ENCODE data around the gene SLC22A5.

The SLC22A5 gene

DNA sequence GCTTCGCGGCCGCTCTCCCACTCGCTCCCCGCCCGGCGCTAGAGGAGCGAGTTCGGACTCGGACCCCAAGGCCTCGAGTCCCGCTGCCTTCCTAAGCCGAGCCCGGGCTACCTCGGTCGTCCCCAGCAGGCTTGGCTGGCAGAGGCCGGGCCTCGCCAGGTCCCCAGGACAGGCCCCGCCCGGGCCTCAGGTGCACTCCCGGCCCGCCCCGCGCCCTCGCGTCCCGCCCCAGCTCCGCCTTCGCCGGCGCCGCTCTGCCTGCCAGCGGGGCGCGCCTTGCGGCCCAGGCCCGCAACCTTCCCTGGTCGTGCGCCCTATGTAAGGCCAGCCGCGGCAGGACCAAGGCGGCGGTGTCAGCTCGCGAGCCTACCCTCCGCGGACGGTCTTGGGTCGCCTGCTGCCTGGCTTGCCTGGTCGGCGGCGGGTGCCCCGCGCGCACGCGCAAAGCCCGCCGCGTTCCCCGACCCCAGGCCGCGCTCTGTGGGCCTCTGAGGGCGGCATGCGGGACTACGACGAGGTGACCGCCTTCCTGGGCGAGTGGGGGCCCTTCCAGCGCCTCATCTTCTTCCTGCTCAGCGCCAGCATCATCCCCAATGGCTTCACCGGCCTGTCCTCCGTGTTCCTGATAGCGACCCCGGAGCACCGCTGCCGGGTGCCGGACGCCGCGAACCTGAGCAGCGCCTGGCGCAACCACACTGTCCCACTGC, at the start of gene SLC22A5:
TSS of gene SLC22A5 (plus strand) at position 237 of the 707 bp plus-strand sequence. CDS start at position 500, 263 bp downstream.
- no peak for TF ChIP-seq GATA1 (IDR thresholded peaks at IDR 0.05; ENCODE audit: low read depth, low read length)
- TF ChIP-seq POLR2A (IDR thresholded peaks at IDR 0.05; ENCODE audit: low read length): peak; percentile 66
- peak; percentile 79 to 82 for DNase-seq

DNA sequence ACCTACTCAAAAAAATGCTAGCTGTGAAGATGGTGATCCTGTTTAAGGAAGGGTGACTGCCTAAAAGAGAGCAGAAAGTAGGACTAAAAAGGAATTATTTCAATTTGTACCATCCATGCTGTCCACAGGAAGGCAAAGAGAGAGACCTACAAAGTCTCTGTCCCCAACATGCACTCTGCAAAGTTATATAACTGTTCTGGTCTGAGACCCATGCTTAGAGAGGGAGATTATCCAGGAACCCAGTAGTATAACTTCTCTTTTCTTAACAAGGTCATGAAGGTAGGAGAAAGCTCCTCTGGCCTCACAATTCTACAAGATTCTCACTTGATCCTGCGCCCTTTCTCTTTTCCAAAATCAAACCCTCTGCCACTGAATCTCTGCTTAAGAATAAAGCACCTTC, 49.5 kb upstream of the SLC22A5 start:
- TF ChIP-seq GATA1 (IDR thresholded peaks at IDR 0.05; ENCODE audit: low read depth, low read length) (no peak), POLR2A (IDR thresholded peaks at IDR 0.05; ENCODE audit: low read length) (no peak)
- DNase-seq: no peak

- TF ChIP-seq GATA1 (IDR thresholded peaks at IDR 0.05; ENCODE audit: low read depth, low read length): no peak
- TF ChIP-seq POLR2A (IDR thresholded peaks at IDR 0.05; ENCODE audit: low read length): no peak
- DNase-seq: no peak
Measured at GRCh38 chr5:132321109-132321721, 48.3 kb upstream of the SLC22A5 start.

DNA sequence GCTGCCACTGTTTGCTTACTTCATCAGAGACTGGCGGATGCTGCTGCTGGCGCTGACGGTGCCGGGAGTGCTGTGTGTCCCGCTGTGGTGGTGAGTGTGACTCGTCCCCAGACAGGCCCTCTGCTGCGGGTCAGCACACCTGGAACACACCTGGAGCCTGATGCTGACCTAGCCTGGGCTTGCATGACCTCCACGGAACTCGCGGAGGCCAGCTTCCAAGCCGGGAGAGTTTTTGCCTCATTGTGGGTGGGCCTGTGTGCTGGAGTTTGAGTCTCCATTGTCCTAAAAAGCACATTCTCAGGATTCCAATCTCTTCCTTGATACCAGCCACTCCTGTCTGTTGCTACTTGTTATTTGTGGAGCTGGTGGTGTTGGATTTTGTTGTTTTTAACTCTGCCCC, 47.2 kb upstream of the SLC22A5 start:
- TF ChIP-seq GATA1 (IDR thresholded peaks at IDR 0.05; ENCODE audit: low read depth, low read length) (no peak), POLR2A (IDR thresholded peaks at IDR 0.05; ENCODE audit: low read length) (no peak)
- no peak for DNase-seq

DNA sequence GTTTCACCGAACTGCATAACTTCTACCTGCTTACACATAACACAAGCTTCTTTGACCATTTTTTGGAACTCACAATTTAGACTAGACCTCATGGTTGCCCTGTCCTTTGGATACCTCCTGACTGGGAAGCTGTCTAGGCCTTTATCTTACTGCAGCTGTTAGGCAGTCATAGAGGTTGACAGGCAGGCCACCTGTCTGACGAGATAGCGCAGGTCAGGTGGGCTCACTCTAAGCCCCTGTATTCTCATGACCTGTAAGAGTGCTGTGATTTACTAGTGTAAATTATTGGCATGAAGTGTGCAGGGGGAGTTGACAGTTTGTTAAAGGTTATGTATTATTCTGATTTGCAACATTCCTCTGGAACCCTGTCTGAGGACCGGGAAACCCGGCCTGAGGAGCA, 46.3 kb upstream of the SLC22A5 start:
- DNase-seq: peak in 1 of 2 experiments; percentile 36
- no peak for TF ChIP-seq POLR2A (IDR thresholded peaks at IDR 0.05; ENCODE audit: low read length)
- TF ChIP-seq GATA1 (IDR thresholded peaks at IDR 0.05; ENCODE audit: low read depth, low read length): no peak

- TF ChIP-seq POLR2A (IDR thresholded peaks at IDR 0.05; ENCODE audit: low read length) (no peak), GATA1 (IDR thresholded peaks at IDR 0.05; ENCODE audit: low read depth, low read length) (no peak)
- DNase-seq: no peak
Measured at GRCh38 chr5:132325691-132326090, 43.8 kb upstream of the SLC22A5 start.

DNA sequence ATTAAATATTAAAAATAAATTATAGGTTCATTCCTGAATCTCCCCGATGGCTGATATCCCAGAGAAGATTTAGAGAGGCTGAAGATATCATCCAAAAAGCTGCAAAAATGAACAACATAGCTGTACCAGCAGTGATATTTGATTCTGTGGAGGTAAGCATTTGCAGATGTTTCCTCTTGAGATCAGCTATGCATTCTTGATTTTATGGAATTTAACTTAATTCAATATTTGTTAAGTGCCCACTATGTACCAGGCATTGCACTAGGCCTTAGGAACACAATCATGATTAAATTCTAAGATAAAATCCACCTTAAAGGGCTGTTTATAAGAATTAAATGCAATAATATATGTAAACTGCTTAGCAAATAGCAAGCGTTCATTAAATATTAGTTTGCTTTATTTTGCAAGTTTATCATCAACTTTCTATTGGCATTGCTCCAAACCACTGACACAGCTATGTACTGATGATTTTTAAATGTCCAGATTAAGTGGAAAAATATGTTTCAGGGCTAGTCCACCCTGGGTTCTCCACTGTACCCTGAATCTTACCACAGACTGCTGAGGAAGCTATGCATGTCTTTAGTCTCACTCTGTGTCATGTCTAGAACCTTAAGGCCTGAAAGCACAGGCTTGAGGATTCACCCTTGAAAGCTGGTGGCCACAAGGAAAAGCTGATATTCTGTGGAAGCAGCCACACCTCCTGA, 42.1 kb upstream of the SLC22A5 start:
- DNase-seq: peak; percentile 17 to 42
- TF ChIP-seq GATA1 (IDR thresholded peaks at IDR 0.05; ENCODE audit: low read depth, low read length): no peak
- no peak for TF ChIP-seq POLR2A (IDR thresholded peaks at IDR 0.05; ENCODE audit: low read length)

DNA sequence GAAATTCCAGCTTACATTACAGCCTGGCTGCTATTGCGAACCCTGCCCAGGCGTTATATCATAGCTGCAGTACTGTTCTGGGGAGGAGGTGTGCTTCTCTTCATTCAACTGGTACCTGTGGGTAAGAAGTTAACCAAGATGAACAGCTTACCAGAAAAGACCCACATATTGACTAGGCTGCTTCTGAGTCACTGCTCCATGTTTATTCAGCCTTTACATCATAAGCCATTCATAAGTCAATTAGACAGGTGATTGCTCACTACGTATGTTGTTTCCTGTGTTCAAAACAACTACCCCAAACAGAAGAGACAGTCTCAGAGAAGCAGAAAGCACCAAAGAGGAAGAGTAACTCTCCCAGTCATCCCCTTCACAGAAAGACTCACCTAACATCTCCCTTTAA, 34.7 kb upstream of the SLC22A5 start:
- no peak for DNase-seq
- TF ChIP-seq POLR2A (IDR thresholded peaks at IDR 0.05; ENCODE audit: low read length) (no peak), GATA1 (IDR thresholded peaks at IDR 0.05; ENCODE audit: low read depth, low read length) (no peak)

DNA sequence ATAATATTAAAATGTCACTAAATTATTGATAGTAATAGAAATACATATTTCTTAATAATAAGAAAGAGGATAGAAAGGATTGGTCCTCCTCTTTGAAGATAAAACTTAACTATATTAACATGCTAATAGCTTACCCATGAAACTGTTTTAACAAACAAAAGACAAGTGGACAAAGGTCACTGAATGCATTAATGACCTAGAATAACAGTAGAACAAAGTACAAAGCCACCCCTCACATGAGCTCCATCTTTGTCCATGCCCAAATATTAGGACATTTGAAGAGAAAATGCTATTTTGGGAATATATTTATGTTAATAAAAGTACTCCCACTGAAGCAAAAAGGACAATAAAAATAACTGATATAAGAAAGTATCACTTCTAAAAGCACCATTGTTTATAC, 34.1 kb upstream of the SLC22A5 start:
- no peak for DNase-seq
- TF ChIP-seq GATA1 (IDR thresholded peaks at IDR 0.05; ENCODE audit: low read depth, low read length): no peak
- TF ChIP-seq POLR2A (IDR thresholded peaks at IDR 0.05; ENCODE audit: low read length): no peak

DNA sequence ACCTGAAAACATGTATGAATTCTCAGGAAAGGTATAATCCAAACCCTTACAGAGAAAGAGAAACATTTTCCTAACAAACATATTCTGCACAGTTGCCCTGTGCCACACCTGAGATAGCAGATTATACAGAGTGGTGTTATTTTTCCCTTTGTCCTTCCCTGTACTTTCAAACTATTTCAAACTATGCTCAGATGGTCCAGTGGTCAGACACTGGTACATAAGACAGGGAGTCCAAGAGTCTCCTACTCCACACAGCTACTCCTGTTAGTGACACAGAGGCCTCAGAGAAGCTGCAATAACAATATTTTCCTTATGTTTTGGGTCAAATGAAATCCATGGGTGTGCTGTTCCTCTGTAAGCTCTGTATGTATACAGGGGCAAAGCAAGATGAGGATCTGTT, 30.0 kb upstream of the SLC22A5 start:
- DNase-seq: no peak
- TF ChIP-seq GATA1 (IDR thresholded peaks at IDR 0.05; ENCODE audit: low read depth, low read length) (no peak), POLR2A (IDR thresholded peaks at IDR 0.05; ENCODE audit: low read length) (no peak)

DNA sequence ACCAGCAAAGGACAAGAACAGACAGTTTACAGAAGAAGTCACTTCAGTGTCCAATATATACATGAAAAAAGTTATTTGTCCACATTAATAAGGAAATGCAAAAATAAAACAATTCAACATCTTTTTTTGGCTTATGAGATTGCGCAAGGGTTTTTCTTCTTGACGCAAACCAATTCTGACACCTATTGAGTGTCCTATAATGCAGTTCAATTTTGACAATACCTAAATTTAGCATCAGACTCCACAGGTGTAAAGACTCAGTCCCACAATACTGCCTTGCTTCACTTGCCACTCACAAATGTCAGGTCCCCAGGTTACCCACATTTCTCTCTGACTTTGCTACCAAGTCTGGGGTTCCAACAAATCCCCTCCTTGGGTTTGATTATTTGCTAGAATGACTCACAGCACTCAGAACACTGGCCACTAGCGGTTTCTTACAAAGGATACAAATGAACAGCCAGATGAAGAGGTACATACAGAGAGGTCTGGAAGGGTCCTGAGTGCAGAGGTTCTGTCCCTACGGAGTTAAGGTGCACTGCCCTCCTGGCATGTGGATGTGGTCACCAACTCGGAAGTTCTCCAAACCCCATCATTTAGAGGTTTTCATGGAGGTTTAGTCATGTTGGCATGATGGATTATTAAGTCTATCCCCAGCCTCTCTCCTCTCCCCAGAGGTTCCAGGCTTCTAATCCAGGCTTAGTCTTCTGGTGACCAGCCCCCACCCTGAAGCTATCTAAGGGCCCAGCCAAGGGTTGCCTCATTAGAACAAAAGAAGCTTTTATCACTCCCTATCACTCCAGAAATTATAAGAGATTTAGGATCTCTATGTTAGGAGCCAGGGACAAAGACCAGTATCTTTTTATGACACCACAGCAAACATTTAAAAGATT, 27.0 kb upstream of the SLC22A5 start:
- TF ChIP-seq POLR2A (IDR thresholded peaks at IDR 0.05; ENCODE audit: low read length) (no peak), GATA1 (IDR thresholded peaks at IDR 0.05; ENCODE audit: low read depth, low read length) (no peak)
- no peak for DNase-seq

DNA sequence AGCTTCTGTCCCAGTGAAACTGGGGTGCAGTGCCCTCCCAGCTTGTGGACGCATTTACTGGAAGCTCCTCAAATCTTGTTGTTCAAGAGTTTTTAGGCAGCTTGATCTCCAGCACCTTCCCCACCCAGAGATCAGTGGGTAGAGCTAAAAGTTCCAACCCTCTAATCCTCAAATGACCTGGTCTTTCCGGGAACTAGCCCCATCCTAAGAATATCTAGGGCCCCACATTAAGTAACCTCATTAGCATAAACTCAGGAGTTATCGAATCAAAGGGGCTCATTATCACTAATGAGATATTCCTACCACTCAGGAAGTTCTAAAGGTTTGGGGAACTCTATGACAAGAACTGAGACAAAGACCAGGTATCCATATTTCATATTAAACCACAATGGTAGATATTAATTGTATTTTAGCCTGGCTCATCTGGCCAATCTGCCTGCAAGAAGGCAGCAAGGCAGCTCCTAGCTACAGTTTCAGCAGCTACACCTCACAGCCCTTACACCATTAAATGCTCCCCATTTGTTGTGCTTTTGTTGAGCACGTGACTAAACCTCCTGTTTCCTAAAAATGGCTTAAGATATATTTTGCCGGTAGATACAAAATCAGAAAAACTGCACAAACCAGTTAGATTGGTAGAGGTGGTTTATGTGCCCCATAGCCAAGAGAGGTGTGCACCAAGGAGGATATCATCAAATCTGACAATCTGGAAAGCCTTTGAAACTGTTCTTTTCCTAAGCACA, 24.6 kb upstream of the SLC22A5 start:
- DNase-seq: no peak
- TF ChIP-seq POLR2A (IDR thresholded peaks at IDR 0.05; ENCODE audit: low read length): no peak
- TF ChIP-seq GATA1 (IDR thresholded peaks at IDR 0.05; ENCODE audit: low read depth, low read length): no peak

- no peak for DNase-seq
- TF ChIP-seq GATA1 (IDR thresholded peaks at IDR 0.05; ENCODE audit: low read depth, low read length) (no peak), POLR2A (IDR thresholded peaks at IDR 0.05; ENCODE audit: low read length) (no peak)
Measured at GRCh38 chr5:132353486-132353995, 16.0 kb upstream of the SLC22A5 start.

Data from erythroblast (primary cell).